ENCODE data around the gene HMGN4. TPM values are rescaled to one million over a fixed set of nuclear protein-coding genes. Genes with fewer than 3 reads are reported as not detected.

The HMGN4 gene
- total RNA-seq, 1 experiment from 2014 or later, result 73.8 TPM

- DNase-seq (ENCODE audit: low read depth, low spot score) (peak; percentile 81), ATAC-seq (peak; percentile 58)
- peak overlapping the region; percentile 36 to 50 for H3K4me3 ChIP-seq (replicated peaks in 1 of 2; ENCODE audit: low read depth in 1 of 2, low read length in 2 of 2)
- intact Hi-C loops (cut with micrococcal nuclease), result loop anchor here (2.0 to 5.0 kb wide), 3 partner anchors 15 to 242 kb away; partner anchors contain the start of gene HMGN4
- no peaks in the 10 kb centered on the region for H3K36me3 ChIP-seq (ENCODE audit: control insufficient read depth in 1 of 2, insufficient read depth in 2 of 2, low read length in 2 of 2)
- POLR2A ChIA-PET, result interaction anchor here (0.6 to 2.4 kb wide), 8 partner anchors 10 to 1008 kb away, joined by 3 to 8 read pairs (median 4); a partner anchor contains a TSS
- H3K9me3 ChIP-seq (ENCODE audit: control insufficient read depth in 1 of 2, insufficient read depth in 1 of 2, low read depth in 1 of 2, low read length in 2 of 2), result no peaks in the 10 kb centered on the region
- peak overlapping the region; percentile 73 for H2AFZ ChIP-seq (ENCODE audit: low read depth, low read length, poor library complexity, severe bottlenecking)
- BruUV-seq (replicated peaks), result no TSS peak
- H4K20me1 ChIP-seq (ENCODE audit: insufficient read depth), result no peaks in the 10 kb centered on the region
- H3K27ac ChIP-seq (ENCODE audit: low read depth, low read length), result peak overlapping the region; percentile 53
- peak overlapping the region; percentile 75 for H3K4me2 ChIP-seq (ENCODE audit: low read length)
- no peaks in the 10 kb centered on the region for H3K9me2 ChIP-seq (ENCODE audit: insufficient read depth)
- CTCF ChIA-PET, result interaction anchor here (0.8 to 1.8 kb wide), 3 partner anchors 41 to 212 kb away, joined by 4 to 11 read pairs (median 7); no protein-coding TSS in a partner anchor
- no peaks in the 10 kb centered on the region for H3K79me2 ChIP-seq (ENCODE audit: insufficient read depth, low read length)
- peaks cover 14 to 45% of the 10 kb centered on the region in 2 experiments for H3K4me1 ChIP-seq (ENCODE audit: control insufficient read depth in 1 of 2, insufficient read depth in 2 of 2, low read length in 2 of 2)
- RAD21 ChIA-PET (ENCODE audit: low non-redundant PET in 1 of 2, low total read pairs in 2 of 2, uncharacterized antibody in 2 of 2, unreplicated experiment in 2 of 2), result no interaction called here
- no peaks in the 10 kb centered on the region for H3K27me3 ChIP-seq (ENCODE audit: insufficient read depth, low read length)
- peak overlapping the region; percentile 32 for H3K9ac ChIP-seq (ENCODE audit: low read length)
- TF ChIP-seq SRF (IDR thresholded peaks at IDR 0.05; ENCODE audit: low read depth) (no peak), EZH2 (IDR thresholded peaks at IDR 0.05) (no peak), MAX (IDR thresholded peaks at IDR 0.05) (0 out of 2 replicates have a peak, but pooled peaks have one; percentile 45), POLR2AphosphoS5 (IDR thresholded peaks at IDR 0.05; ENCODE audit: low read depth, low read length) (peak; percentile 25; the same call in 1 of the 2 replicates), FOSL1 (IDR thresholded peaks at IDR 0.05; ENCODE audit: low read depth) (no peak), CTCF (IDR thresholded peaks at IDR 0.05 in 2 of 3, conservative IDR thresholded peaks at IDR 0.05 in 1 of 3; ENCODE audit: borderline replicate concordance in 1 of 3, insufficient read depth in 1 of 3, low read depth in 2 of 3, low read length in 2 of 3) (no peak), SP1 (IDR thresholded peaks at IDR 0.05; ENCODE audit: low read depth) (peak; percentile 44), SIN3A (IDR thresholded peaks at IDR 0.05; ENCODE audit: low read depth) (0 out of 2 replicates have a peak, but pooled peaks have one; percentile 40), ATF3 (IDR thresholded peaks at IDR 0.05) (peak; percentile 98), CEBPB (IDR thresholded peaks at IDR 0.05; ENCODE audit: low read depth) (peak; percentile 29), EGR1 (IDR thresholded peaks at IDR 0.05; ENCODE audit: low read depth) (no peak), POLR2A (IDR thresholded peaks at IDR 0.05; ENCODE audit: borderline replicate concordance, extremely low read depth, insufficient read depth, insufficient read length) (no peak), ELF1 (IDR thresholded peaks at IDR 0.05; ENCODE audit: borderline replicate concordance, low read depth) (no peak), ZFX (IDR thresholded peaks at IDR 0.05) (no peak), TCF7L2 (IDR thresholded peaks at IDR 0.05; ENCODE audit: borderline replicate concordance, extremely low read depth, insufficient read depth, insufficient read length) (no peak), EZH2phosphoT487 (IDR thresholded peaks at IDR 0.05; ENCODE audit: borderline replicate concordance) (no peak), CBX3 (IDR thresholded peaks at IDR 0.05; ENCODE audit: low read depth) (peak; percentile 26; the same call in 1 of the 2 replicates), YY1 (IDR thresholded peaks at IDR 0.05; ENCODE audit: extremely low read depth, insufficient replicate concordance, low read depth, low read length) (peak; percentile 39), ZNF274 (IDR thresholded peaks at IDR 0.05; ENCODE audit: low read depth, low read length) (no peak)
- TF ChIP-seq, protein P1, sequence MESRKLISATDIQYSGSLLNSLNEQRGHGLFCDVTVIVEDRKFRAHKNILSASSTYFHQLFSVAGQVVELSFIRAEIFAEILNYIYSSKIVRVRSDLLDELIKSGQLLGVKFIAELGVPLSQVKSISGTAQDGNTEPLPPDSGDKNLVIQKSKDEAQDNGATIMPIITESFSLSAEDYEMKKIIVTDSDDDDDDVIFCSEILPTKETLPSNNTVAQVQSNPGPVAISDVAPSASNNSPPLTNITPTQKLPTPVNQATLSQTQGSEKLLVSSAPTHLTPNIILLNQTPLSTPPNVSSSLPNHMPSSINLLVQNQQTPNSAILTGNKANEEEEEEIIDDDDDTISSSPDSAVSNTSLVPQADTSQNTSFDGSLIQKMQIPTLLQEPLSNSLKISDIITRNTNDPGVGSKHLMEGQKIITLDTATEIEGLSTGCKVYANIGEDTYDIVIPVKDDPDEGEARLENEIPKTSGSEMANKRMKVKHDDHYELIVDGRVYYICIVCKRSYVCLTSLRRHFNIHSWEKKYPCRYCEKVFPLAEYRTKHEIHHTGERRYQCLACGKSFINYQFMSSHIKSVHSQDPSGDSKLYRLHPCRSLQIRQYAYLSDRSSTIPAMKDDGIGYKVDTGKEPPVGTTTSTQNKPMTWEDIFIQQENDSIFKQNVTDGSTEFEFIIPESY (IDR thresholded peaks at IDR 0.05; ENCODE audit: extremely low read depth, insufficient replicate concordance, low read length), result no peak
Observed at GRCh38 chr6:26553635-26554446, 15.7 kb downstream of the HMGN4 start.

Measured in HCT116 (cell line).